ENCODE measurements around the gene CSNK2B. TPM values are rescaled to one million over a fixed set of nuclear protein-coding genes. Genes with fewer than 3 reads are reported as not detected.

Gene CSNK2B
- total RNA-seq, 4 donors from 2014 or later: 181 to 264 (median 206) TPM

DNA sequence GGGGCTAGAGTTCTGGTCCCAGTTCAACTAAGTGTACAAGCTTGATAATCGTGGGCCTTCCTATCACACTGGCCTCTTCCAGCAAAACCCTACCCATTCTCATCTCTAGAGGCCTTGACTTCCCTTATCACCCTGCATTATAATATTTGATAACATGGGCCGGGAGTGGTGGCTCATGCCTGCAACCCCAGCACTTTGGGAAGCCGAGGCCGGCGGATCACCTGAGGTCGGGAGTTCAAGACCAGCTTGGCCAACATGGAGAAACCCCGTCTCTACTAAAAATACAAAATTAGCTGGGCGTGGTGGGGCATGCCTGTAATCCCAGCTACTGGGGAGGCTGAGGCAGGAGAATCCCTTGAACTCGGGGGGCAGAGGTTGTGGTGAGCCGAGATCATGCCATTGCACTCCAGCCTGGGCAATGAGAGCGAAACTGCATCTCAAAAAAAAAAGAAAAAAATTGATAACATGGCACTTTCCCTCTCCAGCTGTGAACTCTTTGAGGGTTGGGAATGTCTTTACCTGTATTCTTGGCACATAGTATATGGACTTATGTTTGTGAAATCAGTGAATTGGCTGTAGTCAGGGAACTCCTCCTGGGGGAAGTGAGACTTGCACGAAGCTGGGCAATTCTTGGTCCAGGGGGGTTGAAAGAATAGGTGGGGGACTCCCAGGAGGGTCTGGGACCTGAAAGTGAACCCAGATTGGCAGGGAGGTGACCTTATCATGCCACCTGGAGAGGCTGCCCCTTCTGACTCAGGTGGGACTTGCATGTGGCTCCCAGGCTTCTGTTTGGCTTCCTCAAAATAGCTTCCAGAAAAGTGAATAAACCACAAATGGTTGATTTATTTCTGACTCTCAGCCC, 4.4 kb upstream of the CSNK2B start:
- Histone ChIP-seq H3K27me3 (no peaks in the 10 kb centered on the region), H3K4me3 (replicated peaks in 1 of 3) (no peak overlapping the region), H3K36me3 (peaks cover 0 to 6% of the 10 kb centered on the region in 2 donors), H3K4me1 (peaks cover 41 to 51% of the 10 kb centered on the region in 2 donors), H3K9me3 (no peaks in the 10 kb centered on the region), H3K27ac (peak overlapping the region in 2 of 3 donors; percentile 59 to 81)
- TF ChIP-seq, protein P1, sequence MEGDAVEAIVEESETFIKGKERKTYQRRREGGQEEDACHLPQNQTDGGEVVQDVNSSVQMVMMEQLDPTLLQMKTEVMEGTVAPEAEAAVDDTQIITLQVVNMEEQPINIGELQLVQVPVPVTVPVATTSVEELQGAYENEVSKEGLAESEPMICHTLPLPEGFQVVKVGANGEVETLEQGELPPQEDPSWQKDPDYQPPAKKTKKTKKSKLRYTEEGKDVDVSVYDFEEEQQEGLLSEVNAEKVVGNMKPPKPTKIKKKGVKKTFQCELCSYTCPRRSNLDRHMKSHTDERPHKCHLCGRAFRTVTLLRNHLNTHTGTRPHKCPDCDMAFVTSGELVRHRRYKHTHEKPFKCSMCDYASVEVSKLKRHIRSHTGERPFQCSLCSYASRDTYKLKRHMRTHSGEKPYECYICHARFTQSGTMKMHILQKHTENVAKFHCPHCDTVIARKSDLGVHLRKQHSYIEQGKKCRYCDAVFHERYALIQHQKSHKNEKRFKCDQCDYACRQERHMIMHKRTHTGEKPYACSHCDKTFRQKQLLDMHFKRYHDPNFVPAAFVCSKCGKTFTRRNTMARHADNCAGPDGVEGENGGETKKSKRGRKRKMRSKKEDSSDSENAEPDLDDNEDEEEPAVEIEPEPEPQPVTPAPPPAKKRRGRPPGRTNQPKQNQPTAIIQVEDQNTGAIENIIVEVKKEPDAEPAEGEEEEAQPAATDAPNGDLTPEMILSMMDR (IDR thresholded peaks at IDR 0.05): no peak
- no peak for TF ChIP-seq POLR2A (IDR thresholded peaks at IDR 0.05)
- DNase-seq: no peak
- intact Hi-C loops (cut with DNase I): no loop called here
- 83 to 87% methylated on average over 12 of the region's 12 CpGs for WGBS, 2 donors

DNA sequence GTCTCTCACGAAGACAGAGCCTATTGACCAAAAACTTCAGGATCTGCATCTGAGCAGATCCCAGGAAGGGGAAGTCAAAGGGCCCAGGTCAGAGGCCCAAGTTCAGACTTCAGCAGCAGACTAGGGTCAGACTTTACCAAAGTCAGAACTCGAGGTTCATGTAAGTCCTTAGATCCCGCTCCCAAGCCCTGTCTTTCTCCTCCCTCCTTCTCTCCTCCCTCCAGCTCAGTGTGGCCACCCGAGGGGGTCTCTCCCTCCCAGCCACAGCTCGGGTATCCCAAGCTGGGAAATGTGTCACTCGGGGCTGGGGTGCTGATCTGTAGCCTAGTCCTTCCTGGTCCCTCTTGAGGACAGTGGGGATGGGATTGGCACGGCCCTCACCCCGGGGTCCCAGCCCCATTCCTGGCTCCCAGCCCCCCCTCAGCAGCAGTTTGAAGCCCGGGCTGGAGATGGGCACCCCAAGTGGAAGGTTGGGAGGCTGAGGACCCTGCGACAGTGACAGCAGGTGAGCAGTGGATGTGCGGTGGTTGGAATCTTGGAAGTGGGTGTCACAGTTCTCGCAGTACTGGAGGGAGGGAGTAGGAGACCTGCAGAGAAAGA, 3.7 kb upstream of the CSNK2B start:
- TF ChIP-seq, protein P1 (IDR thresholded peaks at IDR 0.05): no peak
- TF ChIP-seq POLR2A (IDR thresholded peaks at IDR 0.05): no peak
- DNase-seq: no peak
- intact Hi-C loops (cut with DNase I): no loop called here
- Histone ChIP-seq H3K27me3 (no peaks in the 10 kb centered on the region), H3K27ac (no peak overlapping the region), H3K9me3 (no peaks in the 10 kb centered on the region), H3K4me1 (peaks cover 48 to 57% of the 10 kb centered on the region in 2 donors), H3K4me3 (replicated peaks in 1 of 3) (no peak overlapping the region), H3K36me3 (peaks cover 3 to 10% of the 10 kb centered on the region in 2 donors)
- 93 to 97% methylated on average over 12 of the region's 12 CpGs for WGBS, 2 donors

DNA sequence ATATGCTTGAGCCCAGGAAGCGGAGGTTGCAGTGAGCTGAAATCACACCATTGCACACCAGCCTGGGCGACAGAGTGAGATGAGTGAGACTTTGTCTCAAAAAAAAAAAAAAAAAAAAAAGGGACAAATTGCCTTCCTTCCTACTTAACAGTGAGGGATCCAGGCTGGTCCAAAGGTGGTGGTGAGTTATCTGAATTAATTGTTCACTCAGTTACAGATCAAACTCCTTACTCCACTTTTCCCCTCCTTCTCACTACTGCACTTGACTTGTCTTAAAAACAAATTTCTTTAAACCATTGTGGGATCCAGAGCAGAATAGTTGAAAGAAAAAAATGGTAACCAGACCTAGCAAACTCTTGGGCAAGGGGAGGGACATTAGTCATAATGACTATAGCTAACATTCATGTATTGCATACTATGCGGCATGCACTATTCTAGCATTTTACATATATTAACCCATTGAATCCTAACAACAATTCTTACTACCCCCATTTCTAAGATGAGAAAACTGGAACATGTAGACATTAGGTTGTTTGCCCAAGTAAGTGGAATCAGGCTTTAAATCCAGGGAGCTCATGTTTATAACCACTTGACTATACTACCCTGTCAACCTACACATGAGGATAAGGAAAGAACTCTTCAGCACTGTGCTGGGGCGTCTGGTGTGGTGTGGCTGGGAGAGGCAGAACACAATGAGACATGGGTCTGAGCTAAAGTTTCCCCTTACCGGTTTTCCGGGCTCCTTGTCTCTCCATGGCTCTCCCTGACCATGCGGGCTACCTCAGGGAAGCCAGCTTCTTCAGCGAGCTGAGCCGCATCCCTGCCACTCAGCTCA, 2.5 kb upstream of the CSNK2B start:
- Histone ChIP-seq H3K27me3 (no peaks in the 10 kb centered on the region), H3K36me3 (peaks cover 14 to 21% of the 10 kb centered on the region in 2 donors), H3K4me3 (replicated peaks in 1 of 3) (peak overlapping the region in 1 of 3 donors; percentile 86), H3K4me1 (peaks cover 43 to 46% of the 10 kb centered on the region in 2 donors), H3K27ac (peak overlapping the region; percentile 66 to 92 (median 91)), H3K9me3 (no peaks in the 10 kb centered on the region)
- 70 to 76% methylated on average over 8 to 9 of the region's 9 CpGs for WGBS, 2 donors
- no peak for TF ChIP-seq POLR2A (IDR thresholded peaks at IDR 0.05)
- TF ChIP-seq, protein P1 (IDR thresholded peaks at IDR 0.05): no peak
- intact Hi-C loops (cut with DNase I): no loop called here
- DNase-seq: no peak

DNA sequence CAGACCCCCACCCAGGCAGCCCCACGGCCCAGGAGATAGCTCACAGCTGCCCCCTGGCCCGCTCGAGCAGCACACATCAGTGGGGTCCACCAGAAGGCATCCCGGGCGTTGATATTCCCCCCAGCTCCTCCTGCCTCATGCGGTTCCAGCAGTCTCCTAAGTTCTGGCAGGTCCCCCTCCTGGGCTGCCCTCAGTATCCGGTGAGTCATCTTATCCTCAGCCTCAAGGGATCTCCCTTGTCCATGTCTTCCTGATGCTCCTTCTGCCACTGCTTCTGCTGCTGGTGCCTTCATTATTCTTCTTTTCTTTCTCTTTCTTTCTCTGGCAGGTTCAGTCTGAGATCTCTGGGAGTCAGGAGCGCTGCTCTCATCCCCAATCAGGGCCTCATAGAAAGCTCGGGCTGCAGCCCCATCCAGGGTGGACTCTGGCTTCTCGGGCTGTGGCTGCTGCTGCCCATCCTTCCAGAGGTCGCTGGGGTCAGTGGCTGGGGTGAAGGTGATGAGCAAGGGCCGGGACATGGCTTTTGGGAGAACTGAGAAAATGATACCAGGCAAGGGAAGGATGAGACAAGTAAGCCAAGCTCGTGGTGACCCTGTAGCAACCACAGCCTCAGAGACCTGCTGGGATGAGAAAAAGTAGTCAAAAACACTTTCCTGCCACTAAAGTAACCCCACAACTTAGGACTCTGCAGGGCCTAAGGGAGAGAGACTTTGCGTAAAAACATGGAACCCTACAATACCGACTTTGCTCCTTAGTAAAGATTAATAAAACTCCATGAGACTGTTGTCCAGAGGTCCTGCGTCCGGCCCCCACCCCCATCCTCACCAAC, 1.7 kb upstream of the CSNK2B start:
- Histone ChIP-seq H3K4me1 (peaks cover 35 to 37% of the 10 kb centered on the region in 2 donors), H3K36me3 (peaks cover 22 to 29% of the 10 kb centered on the region in 2 donors), H3K27ac (peak overlapping the region; percentile 66 to 92 (median 91)), H3K27me3 (no peaks in the 10 kb centered on the region), H3K9me3 (no peaks in the 10 kb centered on the region), H3K4me3 (replicated peaks in 1 of 3) (peak overlapping the region; percentile 31 to 86 (median 52))
- intact Hi-C loops (cut with DNase I): no loop called here
- DNase-seq: peak; percentile 8 to 18
- TF ChIP-seq POLR2A (IDR thresholded peaks at IDR 0.05): no peak
- TF ChIP-seq, protein P1 (IDR thresholded peaks at IDR 0.05): no peak
- 22 to 27% methylated on average over 17 of the region's 17 CpGs for WGBS, 2 donors

Measured in thyroid gland (tissue), 4 donors.